Occipital lobe (tissue), 2 donors: ENCODE results near the gene SMPD3. TPM values are rescaled to one million over a fixed set of nuclear protein-coding genes. Genes with fewer than 3 reads are reported as not detected.

Experiments used
- DNase-seq: peaks from one replicate; lab custom pipeline; 2025; lab: John Stamatoyannopoulos, UW
- total RNA-seq: library from RNA; depleted of rRNA; stranded (reverse); fragments of >200 nt; gene quantifications from one replicate; pipeline ENCODE4 v1.2.3, GENCODE V29; 2014

The SMPD3 gene
- total RNA-seq, 1 donor from 2014 or later: 67.2 TPM

DNA sequence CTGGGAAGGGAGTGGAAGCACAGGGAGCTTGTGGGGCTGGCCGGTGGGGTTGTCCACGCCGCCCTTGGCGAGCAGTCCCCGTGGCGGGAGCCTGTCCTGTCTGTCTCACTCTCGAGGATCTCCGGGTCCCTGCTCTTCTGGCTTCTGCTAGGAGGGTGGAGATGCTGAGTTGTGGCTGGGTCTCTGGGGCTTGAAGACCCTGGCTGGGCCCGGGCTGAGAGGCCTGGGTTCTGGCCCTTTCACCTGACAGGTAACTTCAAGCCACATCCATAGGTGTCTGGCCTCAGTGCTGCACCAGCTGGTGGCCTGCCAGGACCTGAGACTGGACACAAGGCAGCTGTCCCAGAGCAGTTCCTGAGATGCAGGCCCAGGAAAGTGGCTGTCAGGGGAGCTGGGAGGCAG is 90.8 kb downstream of the SMPD3 start:
- no peak for DNase-seq

DNA sequence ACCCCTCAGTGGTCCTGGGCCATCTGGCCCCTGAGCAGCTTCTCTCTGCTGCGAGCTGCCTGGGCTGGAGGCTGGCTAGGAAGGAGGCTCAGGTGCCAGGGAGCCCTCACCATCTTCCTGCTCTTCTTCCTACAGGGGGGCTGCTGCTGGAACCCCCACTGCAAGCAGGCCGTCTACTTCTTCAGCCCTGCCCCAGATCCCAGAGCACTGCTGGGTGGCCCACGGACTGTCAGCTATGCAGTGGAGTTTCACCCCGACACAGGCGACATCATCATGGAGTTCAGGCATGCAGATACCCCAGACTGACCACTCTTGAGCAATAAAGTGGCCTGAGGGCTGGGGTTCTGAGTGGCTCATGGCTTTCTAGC is 91.4 kb downstream of the SMPD3 start:
- no peak for DNase-seq

DNA sequence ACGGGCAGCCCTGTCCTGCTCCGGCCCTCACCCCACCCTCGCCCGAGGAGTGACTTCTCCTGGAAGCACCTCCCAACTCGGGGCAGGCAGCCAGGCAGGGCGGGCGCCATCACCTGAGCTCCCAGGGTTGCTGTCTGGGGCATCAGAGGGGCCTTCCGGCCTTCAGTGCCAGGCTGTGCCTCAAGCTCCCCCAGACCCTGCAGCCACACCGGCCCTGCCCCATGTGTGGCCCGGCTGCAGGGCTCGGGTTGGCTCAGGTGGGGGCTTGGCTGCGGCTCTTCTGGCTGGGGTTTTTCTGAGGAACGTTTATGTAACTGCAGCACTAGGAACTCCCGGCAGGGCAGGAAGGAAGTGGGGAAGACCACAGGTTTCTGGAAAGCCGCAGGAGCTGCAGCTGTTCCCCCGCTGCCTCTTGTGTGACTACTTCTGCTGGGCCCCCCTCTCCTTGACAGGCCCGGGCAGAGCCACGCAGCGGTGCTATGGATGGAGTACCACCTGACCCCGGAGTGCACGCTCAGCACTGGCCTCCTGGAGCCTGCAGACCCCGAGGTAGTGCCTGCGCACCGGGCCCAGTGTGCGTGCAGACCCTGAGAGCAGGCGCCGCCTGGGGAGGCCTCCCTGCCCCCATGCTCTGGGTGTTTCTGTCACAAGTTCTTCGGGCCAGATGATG is 91.9 kb downstream of the SMPD3 start:
- no peak for DNase-seq

DNA sequence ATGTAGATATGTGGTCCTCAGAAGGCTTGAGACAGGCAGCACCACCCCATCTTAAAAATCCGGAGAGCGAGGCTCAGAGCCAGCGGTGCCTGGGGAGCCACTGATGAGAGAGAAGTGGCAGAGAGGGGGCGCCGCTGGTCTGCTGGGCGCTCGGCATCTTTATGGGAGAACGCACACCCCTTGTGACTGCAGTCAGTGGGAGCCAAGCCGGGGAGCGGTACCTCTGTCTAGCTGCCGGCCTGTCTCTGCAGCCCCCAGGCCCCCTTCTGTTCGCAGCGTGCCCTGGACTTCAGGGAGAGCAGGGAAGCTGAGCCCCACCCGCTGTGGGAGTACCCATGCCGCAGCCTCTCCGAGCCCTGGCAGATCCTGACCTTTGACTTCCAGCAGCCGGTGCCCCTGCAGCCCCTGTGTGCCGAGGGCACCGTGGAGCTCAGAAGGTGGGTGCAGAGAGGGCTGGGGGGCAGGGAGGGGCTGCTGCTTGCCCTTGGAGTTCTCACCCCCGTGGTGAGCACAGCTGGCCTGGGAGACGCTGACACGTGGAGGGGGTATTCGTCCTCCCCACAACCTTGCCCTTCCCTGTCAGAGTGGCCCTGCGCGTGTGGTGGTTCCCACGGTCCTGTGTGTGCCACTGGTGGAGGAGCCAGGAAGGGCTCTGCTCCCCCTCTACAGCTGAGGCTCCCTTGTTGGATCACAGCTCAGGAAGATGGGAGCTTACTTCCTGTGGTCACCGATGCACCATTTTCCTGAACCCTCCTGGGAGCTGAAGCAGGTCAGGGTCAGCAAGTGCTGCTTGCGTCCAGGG is 92.7 kb downstream of the SMPD3 start:
- no peak for DNase-seq

DNA sequence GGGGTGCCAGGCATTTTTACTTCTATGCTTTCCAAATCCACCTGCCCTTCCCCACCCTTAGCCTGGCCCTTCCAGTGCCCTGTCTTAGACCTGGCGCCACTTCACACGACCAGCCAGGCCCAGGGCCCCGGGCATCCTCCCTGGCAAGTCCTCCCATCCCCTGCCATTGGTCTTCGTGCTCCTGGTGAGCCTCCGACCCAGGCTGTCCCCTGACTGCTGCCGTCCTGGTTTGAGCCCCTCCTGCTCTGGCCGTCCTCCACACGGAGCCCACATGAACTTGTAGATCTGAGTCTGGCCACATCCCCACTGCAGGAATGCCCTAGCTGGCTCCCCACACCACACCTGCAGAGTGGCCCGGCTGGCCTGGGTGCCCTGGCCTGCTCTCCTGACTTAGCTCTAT is 93.5 kb downstream of the SMPD3 start:
- no peak for DNase-seq

DNA sequence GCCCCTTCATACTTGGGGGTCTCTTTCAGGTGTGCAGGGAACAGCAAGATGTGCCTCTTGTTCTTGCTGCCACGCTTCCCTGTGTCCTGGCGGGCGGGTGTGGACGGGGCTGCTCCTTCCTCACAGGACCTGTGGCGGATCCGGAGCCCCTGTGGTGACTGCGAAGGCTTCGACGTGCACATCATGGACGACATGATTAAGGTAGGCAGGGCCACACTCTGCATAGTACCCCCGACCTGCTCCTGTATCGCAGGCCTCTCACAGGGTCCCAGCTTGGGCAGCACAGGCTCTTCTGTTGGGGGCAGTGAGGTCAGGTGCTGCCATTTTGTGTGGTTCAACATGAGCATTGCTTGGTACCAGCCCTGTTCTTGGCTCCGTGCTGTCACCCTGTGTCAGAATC is 94.9 kb downstream of the SMPD3 start:
- no peak for DNase-seq

DNA sequence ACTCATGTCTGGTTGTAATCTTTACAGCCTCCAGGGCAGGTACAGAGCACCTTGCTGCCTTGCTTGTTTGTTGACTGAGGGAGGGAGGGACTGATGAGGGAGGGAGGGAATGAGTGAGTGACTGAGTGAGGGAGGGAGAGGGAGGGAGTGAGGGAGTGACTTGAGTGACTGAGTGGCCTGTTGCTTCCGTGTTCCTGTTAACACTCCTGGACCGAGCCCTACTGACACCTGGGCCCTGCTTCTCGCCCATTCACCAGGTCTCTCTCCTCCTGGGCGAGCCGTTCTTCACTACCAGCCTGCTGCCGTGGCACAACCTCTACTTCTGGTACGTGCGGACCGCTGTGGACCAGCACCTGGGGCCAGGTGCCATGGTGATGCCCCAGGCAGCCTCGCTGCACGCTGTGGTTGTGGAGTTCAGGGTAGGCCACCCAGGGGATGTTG is 96.3 kb downstream of the SMPD3 start:
- no peak for DNase-seq

DNA sequence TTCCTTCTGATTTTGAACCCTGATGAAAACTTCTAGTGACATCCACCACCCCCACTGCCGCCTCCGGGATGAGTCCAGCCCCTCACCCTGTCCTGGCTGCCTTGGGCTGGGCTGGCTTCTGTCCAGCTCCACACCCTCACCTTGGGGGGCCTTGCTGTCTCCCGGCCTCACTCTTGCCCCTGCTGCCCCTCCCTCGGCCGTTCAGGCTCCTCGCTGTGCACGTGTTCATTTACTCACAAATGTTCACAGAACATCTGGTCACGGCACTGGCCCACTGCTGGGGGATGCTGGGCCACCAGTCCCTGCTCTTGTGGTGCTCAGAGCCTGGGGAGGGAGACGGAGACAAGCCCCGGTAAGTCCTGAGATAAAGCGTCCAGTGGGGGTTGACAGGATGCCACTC is 96.8 kb downstream of the SMPD3 start:
- no peak for DNase-seq

DNA sequence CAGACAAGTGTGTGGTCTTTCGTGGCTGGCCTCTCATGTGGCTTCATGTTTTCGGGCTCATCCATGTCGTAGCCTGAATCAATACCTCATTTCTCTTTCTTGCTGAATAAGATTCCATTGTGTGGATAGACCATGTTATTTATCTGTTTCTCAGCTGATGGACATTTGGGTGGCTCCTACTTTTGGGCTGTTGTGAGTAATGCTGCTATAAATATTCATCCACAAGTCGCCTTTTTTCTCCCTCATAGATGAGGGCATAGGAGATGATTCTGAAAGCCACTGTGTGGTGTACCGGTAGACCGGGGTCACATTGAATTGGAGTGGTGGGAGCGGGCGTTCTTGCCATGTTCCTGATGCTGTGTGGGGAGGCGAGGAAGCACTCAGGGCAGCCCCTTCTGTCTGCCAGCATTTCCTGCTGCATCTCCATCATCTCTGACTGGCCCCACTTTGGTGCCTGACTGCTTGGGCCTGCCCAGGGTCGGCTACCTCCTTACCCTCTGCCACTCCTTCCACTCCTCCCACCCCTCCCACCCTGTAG is 97.4 kb downstream of the SMPD3 start:
- DNase-seq: no peak

DNA sequence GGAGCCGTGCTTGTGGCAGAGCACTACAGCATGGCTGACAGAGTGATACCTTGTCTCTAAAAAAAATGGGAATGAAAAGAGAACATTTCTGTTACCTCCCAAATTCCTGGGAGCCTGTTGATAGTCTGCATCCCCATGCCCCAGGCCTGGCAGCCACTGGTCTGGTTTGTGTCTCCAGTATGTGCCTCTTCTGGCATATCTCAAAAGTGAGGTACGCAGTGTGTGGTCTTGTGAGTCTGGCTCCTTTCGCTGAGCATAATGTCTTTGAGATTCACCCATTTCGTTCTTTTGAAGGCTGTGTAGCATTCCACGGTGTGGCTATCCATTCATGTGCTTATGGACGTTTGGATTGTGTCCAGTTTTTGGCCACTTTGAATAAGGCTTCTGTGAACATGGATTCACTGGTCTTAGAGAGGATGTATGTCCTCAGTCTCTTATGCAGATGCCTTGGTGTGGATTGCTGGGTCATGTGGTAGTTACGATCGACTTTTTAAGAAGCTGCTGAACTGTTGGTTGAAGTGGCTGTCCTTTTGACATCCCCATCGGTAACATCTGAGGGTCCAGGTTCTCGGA is 98.4 kb downstream of the SMPD3 start:
- no peak for DNase-seq

DNA sequence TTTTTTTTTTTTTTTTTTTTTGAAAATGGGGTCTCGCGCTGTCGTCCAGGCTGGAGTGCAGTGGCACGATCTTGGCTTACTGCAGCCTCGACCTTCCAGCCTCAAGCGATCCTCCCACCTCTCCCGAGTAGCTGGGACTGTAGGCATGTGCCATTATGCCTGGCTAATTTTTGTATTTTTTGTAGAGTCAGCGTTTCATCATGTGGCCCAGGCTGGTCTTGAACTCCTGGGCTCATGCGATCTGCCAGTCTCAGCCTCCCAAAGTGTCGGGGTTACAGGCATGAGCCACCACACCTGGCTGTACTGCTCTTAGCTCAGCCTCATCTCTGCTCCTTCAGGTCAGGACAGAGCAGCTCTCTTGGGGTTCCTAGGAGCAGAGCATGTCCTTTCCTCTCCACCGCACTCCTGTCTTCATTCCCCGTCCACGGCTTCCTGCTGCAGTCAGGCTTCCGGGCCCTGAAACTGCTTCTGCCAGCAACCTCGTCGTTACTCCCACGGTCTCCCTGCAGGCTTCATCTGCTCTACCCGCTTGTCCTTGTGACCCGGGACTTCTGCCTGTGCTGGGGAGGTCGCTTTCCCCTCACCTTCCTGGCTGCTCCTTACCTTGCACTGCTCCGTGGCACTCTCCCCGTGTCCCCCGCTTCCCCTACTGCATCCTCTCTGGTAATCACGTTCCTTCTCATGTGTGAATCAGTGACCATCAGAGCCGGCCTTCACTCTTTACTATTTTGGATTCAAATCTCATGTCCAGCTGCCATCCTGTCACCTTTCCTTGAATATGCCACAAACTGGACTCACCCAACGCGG is 99.5 kb downstream of the SMPD3 start:
- DNase-seq: no peak

DNA sequence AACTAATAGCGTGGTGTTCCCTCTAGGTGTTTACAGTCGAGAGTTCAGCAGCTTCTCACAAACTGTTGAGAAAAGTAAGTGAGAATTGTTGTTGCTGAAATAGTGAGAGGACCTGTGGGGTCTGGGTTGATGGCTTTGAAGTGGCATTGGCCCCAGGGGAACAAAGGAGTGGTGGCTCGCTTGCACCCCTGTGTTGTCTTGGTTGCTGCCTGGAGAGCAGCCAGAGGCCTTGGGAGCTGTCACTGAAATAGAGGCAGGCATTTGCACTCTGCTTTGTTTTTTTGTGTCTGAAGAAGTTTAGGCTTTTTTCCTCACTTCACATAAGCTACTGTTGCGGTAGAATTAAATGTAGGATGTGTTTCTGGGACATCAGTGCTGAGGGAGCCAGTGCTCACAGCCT is 100.7 kb downstream of the SMPD3 start:
- no peak for DNase-seq

DNA sequence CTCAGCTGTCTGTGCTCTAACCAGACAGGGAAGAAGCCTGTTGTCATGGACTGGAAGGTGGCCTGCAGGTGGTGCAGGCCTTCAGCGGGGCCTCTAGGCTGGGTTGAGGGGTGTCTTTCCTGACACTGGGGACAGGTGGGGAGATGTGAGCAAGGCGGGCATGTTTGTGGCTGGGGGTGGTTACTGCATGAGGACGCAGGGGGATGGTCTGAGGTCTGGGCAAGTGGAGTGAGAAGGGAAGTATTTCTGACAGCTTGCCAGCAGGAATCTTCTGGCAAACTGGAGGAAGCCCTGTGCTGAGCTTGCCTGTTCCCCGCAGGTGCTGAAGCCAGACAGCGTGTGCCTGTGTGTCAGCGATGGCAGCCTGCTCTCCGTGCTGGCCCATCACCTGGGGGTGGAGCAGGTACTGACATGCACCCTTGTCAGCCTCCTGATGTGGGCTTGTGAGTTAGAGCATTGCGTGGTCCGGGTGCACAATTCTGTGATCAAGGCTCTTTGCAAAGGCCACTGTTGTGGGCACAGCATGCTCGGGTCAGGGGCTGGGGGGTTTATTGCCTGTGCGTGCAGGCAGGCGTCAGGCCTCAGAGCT is 101.3 kb downstream of the SMPD3 start:
- DNase-seq: no peak

DNA sequence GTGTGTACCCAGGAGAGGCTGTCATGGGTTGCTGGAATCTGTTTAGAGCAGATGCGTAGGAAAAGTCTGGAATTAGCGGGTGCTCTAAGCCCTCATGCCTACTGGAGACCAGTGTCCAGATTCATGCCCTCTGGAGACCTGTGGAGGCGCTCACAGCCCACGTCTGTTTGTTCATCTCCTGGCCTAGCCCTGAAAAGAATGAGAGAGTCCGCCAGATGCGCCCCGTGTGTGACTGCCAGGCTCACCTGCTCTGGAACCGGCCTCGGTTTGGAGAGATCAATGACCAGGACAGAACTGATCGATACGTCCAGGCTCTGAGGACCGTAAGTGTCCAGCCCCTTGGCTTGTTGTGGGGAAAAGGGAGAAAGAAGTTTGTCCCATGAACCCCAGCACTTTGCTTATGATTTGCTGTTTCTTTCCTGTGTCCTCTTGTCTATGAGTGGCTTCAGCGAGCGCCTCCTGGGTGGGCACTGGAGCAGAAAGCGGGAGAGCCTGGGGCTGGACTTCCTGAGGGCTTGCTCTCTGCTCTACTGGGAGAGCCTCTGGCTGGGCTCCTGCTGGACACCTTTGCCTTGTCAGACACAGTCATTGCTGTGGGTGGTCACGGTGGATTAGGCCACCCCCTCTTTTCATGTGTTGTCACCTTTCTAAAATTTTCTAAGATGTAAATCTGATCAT is 102.2 kb downstream of the SMPD3 start:
- DNase-seq: no peak

DNA sequence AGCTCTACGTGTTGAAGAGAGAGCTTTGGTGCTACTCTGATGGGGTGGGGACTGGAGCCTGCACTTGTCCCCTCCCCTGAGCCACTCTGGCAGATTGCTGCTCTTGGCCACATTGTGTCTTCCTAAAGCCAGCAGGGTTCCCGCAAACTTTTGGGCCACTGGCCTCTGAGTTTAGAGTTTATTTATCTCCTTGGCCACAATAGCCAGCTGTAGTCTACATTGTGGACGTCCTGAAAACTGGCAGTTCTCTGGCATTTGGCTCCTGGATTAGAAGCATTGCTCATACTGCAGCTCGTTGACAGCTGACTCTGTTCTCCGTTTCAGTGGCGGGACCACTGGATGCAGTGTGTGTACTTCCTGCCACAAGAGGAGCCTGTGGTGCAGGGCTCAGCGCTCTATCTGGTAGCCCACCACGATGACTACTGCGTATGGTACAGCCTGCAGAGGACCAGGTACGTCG is 102.9 kb downstream of the SMPD3 start:
- no peak for DNase-seq

DNA sequence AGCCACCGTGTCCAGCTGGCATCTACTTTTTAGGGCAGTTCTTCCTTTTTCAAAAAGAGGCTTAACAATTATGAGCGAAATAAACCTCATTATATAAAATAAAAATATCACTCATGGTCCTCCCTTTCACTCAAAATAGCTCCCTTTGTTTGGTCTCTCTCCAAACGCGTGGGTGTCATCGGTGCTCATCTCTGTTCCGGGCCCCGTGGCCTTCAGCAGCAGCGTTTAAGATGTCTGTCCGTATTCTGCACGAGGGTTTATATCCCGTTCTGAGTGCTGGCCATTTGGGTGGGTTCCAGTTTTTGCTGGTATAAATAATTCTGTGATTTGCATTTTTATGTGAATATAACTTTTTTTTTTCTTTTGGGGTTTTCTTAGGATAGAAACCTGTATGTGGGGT is 104.1 kb downstream of the SMPD3 start:
- DNase-seq: no peak

DNA sequence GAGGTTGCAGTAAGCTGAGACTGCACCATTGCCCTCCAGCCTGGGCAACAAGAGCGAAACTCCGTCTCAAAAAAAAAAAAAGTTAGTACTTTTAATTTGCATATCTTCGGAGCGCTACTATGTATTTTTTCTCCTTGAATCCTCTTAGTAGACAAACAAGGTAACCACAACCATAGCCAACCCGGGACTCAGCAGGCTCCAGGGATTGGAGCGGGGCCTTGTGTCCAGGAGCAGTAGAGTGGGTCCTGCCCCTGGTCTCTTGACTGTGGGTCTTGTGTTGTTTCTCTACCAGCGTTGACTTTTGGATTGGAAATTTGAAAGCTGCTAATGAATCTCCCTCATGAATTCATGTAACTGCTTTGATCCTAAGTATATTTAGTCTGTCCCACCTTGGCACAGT is 105.2 kb downstream of the SMPD3 start:
- no peak for DNase-seq

DNA sequence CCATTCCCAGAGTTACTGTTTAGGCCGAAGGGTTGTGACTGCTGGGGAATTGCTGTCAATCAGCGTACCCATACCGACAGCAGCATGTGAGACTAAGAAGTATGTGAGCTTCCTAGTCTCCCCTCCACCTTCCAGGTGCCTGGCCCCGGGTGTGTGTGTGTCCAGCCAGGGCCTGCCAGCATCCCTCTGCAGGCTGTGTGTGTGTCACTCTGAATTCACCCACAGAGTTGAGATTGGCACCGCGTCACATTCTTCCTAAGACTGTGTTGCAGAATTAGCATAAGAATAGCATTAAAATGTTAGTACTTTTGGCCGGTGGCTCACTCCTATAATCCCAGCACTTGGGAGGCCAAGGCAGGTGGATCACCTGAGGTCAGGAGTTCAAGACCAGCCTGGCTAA is 105.7 kb downstream of the SMPD3 start:
- DNase-seq: no peak

DNA sequence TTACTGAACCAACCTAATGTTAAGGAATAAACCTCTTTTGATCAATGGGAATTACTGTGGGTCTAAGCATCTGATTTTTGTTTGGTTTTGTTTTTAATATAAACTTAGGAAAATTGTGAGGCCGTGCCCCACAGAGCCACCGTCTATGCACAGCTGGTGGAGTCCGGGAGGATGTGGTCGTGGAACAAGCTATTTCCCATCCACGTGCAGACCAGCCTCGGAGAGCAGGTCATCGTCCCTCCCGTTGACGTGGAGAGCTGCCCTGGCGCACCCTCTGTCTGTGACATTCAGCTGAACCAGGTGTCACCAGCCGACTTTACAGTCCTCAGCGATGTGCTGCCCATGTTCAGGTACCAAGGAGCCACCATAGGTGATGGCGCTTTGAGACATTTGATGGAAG is 109.1 kb downstream of the SMPD3 start:
- no peak for DNase-seq

DNA sequence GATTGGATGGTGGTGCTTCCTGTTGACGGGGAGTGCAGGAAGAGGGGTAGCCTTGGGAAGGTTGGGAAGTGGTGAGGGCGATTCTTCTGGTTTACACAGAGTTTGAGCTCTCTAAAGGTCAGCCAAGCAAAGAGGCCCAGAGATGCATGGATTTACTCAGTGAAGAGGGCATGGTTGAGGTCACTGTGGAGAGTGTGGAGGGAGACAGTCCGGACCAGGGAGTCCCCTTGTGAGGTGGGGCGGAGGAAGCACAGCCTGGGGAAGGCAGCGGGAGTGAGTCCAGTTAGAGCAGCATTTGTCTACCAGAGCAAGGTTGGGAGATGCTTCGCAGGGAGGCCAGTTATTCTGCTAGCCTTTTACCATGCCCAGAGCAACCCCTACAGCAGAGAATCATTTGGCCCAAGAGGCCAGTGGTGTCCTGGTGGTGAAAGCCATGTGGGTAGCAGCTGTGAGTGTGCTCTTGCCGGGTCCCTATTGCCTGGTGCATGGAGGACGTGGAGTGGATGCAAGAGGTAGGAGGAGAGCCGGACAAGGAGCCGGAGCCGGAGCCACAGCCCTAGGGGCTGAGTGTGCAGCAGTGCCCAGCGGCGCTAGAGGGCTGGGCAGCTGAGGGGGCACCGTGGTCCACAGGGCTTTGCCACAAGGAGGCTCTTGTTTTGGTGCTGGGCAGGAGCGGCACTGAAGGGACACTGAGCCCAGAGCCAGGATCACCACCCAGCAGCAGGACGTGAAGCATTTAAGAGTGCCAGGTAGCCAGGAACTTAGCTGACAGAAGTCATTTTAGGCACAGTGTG is 109.8 kb downstream of the SMPD3 start:
- no peak for DNase-seq
